Stimulated activated CD4-positive, alpha-beta T cell treated with anti-CD3 and anti-CD28 coated beads, TNF-alpha, amount 100 ng/mL, for 24 hours (primary cell): ENCODE results near the gene CIP2A.
"Not testable (repeated sequence)": the region's sequence is repeated elsewhere in the genome, so short reads cannot be mapped to it uniquely, and the experiment has no call there.

Experiments used
- DNase-seq, 3 experiments: peaks; one replicate each; pipeline ENCODE4 v3.0.0-alpha.2; 2020; ENCODE audit warnings: low read depth in 3 of 3

Gene CIP2A

DNA sequence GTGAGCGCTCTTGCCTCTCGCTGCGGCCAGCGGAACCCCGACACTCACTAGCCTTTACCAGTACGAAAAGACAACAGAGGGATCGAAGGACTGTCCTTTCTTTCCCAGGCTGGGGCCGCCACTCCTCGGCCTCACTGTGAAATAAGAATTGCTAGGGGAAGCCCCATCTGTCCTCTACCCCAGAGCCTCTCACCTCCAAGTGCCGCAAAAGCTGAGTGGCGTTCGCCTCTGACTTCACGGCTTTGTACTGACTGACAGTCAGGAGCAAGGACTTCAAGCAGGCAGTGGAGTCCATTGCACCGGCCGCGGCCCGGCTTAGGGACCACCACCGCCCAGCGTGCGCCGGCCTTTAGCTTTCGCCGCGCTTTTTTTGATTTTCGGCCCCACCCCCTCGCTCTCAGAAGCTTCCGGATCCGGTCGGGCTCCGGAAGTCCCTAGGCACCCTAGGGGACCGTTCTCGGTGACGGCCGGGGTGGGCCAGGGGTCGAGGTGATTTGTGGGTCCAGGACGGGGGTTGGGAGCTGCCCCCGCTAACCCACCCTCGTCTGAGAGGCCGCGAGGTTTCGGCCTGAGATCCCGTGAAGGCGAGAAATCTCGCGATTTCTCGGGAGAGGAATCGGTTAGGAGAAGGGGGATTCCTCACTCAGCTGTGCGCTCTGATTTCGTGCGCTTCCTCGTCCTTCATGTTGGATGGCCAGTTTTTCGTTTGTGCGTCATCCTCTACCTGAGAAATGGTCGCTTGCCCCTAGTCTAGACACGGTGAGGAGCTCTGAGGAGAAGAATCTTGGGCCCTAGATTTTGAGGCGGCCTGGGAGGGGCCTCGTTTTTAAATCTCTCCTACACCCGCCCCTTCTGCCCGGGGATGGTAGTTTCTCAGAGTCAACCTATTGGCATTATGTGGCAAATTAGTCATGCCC lies at the start of gene CIP2A, which contains the start of gene DZIP3:
TSS of gene CIP2A (minus strand) at position 358 of the 917 bp plus-strand sequence. CDS start at position 295, 63 bp downstream.
TSS of gene DZIP3 (plus strand) at position 642 of the 917 bp plus-strand sequence. CDS start 15,685 bp downstream, outside the sequence.
- DNase-seq, result peak; percentile 66 to 85 (median 67)

DNA sequence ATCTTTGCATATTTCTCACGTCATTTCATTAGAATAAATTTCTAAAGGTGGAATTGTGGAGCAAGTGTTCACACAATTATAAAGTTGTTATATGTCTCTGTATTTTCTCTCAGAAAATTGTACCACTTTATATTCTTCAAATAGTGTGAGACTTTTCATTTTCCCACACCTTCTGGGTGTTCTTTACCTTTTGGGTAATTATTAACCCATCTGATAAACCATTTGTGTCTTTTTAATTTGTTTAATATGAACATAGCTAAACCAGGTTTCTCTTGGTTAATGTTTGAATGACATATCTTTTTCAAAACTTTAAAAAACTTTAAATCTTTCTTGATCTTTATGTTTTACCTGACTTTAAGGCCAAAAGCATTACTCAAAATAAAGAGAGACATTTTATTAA lies 40.7 kb upstream of the CIP2A start:
- DNase-seq, result no peak

DNA sequence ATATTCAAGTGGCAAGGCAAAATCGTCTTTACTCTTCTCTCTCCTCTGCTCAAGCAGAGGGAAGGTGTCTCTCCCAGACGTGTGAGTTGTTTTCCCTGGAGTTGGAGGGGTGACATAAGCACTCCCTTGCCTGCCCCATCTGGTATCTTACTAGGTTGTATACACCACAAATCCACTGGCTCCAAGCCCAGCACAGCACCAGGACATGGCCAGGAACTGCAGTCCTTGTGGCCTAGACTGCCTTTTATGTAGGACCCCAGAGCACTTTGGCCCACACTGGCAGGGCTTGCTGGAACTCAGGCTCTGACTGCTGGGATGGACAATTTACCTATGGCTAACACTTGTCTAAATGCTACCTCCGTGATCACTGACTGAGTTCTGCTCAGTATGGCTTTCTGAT lies 34.3 kb upstream of the CIP2A start:
- DNase-seq, result no peak

DNA sequence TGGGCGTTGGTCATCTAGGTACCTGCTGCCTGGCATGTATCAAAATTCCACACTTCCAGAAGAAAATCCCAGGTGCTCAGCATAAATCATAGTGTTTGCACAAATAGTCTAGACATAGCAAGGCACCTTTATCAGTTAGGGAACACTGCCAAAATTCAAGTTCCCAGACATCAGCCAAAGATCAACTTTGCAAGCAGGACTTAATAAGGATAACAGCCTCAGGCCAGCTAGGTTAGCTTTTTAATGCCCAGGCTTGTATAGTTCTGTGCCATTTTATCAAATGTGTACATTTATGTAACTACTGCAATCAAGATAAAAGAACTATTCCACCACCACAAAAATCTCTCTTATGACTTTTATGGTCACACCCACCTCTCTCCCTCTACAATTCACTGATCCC lies 31.0 kb upstream of the CIP2A start:
- no peak for DNase-seq

DNA sequence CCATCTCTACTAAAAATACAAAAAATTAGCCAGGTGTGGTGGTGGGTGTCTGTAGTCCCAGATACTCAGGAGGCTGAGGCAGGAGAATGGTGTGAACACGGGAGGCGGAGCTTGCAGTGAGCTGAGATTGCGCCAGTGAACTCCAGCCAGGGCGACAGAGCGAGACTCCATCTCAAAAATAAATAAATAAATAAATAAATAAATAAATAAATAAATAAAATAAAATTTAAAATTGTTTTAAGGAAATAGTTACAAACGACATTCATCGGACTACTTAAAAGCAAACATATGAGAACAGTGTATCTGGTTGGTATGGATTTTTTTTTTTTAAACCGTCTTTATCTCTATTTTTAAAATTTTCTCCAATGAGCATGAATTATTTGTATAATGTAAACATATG lies 26.9 kb upstream of the CIP2A start:
- DNase-seq, result not testable (repeated sequence)

DNA sequence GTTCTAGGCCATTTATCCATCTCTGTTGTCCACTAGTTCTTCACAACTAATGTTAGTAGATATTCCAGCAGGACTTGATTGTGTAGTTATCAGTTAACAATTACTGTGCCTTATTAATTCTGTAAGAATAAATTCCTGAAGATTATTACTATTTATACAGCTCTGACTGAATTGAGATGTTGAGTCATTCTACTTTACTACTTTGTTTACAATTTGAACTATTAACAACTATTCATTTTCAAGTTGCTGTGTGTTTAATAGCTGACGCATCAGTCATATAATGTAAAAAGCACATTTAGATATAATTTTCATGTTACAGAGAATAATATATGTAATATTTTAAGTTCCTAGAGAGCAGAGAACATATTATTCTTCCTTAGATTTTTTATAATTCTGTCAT lies 21.4 kb upstream of the CIP2A start:
- no peak for DNase-seq

DNA sequence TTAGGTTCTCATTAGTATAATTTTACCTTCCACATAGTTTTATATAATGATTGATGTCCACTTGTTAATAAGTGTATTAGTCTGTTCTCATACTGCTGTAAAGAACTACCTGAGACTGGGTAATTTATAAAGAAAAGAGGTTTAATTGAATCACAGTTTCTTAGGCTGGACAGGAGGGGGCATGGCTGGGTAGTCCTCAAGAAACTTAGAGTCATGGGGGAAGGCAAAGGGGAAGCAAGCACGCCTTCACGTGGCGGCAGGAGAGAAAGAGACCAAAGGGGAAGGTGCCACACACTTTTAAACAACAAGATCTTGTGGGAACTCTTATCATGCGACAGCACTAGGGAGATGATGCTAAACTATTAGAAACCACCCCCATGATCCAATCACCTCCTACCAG lies 19.5 kb upstream of the CIP2A start:
- DNase-seq, result no peak

DNA sequence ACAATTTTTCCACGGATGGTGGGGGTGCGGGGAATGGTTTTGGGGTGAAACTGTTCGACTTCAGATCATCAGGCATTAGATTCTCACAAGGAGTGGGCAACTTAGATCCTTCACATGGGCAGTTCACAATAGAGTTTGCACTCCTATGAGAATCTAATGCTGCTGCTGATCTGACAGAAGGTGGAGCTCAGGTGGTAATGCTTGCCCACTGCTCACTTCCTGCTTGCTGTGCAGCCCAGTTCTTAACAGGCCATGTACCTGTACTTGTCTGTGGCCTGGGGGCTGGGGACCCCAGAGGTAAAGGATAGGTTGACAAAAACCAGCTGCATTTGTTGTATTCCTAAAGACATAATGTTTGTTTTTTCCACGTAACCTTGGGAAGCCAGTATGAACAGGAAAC lies 16.3 kb upstream of the CIP2A start:
- no peak for DNase-seq

DNA sequence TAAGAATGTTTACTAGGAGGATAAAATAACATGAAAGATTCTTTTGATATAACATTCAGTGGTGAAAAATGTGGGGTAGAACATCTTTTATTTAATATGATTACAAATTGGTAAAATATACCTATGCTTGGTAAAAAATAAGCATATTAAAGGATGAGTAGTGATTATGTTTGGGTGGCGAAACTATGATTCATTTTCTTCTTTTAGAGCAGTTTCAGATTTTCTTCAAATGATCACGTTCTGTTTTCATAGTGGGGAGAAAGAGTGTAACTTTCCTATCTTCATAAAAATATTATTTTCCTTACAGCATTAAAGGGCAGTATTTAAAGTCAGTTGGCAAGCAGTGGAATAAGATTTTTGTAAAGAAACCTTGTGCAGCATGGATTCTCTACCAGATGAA lies 15.8 kb upstream of the CIP2A start:
- no peak for DNase-seq

DNA sequence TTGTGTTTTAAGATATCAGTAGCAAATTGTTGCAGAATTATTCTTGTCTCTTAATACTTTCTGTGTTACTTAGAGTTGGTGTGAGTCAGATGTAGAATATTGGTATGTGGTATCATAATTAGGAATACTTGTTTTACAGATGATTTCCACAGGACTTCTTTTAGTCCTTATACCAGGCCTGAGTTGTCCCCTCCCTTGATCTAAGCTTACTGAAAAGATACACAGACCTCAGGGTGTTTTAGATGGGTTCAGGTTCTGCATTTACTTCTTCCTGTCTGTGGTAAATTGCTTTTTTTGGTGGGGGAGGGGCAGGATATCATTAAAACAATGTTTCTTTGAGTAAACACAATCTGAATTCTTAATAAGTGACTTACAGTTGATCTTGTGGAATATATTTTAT lies 14.5 kb upstream of the CIP2A start:
- no peak for DNase-seq

DNA sequence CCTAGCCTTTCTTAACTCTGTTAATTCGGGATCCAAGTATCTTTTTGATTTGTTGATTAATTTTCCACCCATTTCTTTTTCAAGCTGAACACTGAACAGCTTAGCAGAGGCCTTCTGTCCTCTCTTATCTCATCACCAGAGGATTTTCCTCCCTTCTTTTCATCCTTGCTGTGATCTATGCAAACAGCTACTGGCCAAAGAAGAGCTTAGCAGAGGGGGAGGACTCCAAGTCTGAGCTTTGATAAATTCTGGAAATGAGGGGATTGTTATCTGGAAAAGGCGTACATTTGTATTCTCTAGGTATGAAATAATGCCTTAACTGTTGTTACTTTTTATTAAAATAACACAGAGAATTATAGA lies 13.7 kb upstream of the CIP2A start:
- DNase-seq, result no peak

DNA sequence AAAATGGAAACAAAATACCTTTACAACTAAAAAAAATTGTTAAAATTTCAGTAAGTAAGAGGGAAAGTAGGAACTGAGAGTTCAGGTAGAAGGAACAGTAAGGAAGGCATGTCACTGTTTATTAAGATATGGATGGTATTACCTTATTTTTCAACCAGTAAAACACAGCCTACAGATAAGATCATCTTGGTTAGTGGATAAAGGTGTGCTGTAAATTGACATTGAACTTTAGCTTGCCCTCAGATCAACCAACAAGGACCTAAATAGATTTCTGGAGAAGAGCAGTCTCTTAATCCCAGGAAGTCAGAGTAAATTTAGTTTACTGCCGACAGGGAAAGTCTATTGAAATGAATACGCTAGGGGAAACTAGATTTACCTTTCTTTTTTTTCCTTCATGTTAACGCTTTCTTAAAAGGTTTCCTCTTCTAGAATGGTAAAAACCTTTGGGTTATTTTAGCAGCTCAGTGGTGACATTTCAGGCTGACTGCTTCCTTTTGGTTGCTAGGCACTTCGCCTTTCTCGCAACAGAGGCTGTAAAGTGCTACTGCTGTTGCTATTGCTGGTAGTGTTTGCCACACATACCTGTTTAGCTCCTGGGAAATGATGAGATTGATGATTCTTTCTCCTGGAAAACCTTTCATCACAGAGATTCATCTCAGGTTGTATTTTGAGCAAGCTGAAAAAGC lies 13.2 kb upstream of the CIP2A start:
- no peak for DNase-seq

DNA sequence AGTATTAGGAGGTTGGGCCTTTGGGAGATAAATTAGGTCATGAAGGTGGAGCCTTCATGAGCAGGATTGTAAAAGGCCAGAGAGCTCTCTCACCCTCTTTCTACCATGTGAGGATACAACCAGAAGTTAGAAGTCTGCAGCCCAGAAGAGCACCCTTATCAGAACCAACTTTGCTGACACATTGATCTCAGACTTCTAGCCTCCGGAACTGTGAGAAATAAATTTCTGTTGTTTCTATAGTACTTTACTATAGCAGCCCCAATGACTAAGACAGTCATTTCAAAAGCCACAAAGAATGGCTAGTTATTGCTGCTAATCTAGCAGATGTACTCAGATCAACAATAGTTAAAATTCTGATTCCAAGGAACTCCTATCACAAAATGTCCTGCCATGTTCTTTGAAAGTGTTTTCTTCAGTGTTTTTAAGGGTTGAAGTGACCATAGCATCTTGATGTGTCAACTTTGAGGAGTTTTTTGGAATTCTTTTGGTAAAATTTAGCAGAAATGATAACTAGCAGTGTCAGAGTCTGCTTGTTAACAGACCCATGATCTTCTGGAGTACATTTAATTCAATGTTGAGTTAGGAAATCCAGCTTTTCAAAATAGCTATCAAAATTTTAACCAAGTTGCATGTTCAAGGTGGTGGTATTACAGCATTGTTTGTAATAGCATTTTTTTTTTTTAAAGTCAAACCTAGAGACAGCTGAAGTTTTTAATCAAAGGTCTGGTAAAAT lies 10.6 kb upstream of the CIP2A start:
- DNase-seq, result no peak

DNA sequence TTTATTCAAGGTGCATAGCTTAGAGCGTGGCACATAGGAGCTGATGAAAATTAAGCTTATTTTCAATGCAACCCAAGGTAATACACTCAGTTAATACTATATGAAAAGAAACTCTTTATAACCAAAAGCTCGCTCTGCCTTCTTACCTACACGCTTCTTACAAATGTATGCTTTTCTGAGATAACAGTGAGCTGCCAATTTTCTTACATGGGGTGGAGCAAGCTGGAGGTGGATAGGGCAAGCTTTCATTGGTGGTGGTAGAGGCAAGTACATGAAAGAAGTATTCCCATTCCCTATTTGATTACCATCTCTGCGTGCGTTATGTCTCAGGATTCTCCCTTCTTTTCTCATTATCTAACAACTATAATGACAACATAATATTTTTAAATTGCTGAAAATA lies 9.1 kb upstream of the CIP2A start:
- DNase-seq, result no peak

DNA sequence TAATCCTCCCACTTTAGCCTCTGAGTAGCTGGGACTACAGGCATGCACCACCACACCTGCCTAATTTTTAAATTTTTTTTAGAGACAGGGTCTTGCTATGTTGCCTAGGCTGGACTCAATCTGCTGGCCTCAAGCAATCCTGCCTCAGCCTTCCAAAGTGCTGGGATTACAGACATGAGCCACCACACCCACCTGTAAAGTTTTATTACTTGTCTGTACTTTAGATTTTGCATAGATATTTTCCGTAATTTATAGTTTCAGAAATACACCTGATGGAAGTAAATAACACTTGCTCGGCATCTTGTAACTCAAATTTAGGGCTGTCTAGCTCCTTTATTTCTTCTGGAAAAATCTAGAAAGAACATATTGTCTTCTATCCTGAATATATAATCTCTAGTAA lies 6.1 kb upstream of the CIP2A start:
- no peak for DNase-seq

DNA sequence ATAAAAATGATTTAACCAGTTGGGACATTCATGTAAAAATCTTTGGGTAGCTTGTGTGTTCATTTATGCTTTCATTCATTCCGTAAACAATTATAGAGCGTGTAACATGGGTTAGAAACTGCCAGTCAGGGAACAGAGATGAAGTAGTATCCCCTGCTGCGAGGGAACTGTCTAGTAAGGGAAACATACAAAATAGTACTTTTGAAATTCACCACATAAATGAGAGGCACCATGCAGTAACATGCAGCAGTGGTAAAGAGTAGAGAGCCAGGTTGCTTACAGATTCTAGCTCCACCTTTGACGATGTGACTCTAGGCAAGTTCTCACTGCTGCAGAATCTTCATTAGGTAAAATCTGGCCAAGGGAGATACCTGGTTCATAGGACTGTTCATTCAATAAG lies 1.2 kb upstream of the CIP2A start:
- DNase-seq, result no peak

DNA sequence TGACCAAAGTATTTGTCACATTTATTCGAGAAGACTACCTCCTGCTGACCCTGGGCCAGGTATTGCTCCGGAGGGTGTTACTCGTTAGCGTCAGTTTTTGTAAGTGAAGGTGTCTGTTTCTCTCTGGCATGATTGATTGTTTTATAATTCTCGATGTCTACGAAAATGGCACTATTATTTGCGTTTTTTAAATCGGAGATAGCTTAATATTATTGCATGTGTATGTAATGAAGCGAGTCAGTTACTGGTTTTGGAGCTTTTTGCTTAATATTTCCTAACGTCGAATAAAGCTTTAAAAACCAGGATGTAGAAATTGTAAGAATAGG lies 723 bp upstream of the CIP2A start:
- DNase-seq, result no peak

DNA sequence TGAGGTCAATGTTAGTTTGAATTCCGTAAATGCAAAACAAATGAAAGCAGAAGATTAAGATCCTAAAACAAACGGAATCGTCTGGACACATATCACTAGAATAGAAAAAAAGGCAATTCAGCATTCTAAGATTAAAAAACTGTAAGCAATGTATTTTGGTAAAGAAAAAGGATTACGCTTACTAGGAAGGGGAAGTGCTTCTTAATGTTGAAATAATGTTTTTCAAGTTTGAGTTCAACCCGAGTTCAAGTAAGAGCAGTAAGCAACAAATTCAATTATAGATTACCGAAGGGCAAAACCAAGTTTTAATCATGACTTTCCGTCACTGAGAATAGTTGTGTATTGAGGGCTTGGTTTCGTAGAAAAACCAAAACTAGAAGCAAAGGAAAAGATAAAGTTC lies 637 bp downstream of the CIP2A start:
- DNase-seq, result no peak

DNA sequence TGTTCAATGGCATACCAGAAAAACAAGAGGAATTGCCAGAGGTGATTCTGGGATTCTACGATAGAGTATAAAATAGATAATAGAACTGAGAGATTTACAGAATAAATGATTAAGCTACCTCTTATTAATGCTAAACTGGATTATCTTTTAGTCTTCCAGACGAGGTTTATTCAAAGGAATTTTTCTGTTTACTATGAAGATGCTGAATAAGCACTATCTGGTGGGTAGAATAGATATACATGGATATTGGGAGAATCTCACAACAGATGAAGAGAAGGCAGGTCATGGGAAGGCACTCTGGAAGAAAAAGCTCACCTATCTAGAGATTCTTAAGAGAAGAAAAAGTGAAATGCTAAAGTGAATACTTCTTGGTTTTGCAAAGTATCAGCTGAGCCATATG lies 11.2 kb downstream of the CIP2A start:
- DNase-seq, result no peak

DNA sequence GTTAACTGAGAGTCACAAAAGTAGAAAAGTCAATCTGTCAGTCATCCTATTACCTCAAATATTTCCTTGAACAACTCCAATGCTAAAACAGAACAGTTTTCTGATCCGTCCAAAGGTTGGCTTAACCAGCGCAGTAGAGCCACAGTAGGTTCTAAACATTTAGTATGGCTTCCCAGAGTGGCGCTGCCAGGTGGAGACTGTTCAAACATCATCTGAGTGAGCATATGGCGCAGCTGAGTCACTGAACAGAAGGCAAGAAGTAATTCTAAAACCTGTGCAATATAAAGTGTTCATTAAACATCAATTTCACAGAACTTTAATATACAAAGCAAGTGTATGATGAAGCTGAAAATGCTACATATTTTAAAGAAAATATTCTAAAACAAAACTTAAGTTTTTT lies 19.9 kb downstream of the CIP2A start:
- DNase-seq, result no peak

DNA sequence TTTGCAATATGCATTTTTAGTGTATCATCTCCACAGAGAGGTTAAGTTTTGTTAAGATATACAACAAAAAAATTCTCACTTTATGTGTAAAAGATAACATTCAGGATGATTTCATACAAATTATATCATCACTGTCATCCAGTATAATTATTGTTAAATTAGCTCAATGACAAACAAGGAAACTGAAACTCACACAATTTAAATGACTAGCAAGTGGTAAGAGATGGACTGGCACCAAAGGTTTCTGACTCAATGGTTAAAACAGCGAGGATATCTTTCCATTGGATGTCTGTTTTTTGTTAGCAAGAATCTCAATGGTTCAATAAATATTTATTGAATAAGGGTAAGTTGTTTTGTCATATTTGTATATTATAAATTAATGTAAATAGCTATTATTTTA lies 22.6 kb downstream of the CIP2A start:
- no peak for DNase-seq

DNA sequence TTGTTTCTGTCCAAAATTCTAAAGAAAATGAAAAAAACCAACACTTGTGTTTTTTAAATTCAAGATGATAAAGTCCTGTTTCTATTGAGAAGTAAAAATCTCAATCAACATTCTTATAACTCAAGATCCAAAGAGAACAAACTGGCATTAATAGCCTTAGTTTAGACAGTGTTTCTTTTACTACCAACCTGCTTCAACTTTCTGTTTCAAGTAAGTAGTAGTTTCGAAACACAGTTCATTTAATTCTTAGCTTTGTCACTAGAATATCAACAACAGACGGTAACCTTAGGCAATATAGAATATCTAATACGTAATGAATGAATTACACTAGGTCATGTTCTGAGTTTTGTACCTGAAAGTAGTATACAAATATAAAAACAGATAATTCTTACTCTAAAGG lies 23.7 kb downstream of the CIP2A start:
- no peak for DNase-seq

DNA sequence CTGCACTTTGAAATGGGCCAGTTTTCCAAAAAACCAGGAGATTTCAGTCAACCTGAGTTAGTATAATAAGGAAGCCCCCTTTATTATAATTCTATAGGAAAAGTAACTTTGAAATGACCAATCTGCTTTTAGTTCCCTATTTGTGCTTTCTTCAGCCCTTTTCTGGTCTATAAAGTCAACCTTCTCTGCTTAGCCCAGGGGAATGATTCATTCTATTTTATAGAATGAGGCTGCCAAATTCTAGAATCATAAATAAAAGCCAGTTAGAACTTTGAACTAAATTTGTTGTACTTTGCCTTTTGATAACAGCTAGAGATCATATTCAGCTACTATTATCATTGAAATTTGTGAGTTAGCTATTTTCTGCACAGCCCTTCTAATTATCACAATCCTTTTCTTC lies 24.7 kb downstream of the CIP2A start:
- no peak for DNase-seq
